GM18499 (cell line): Measurements from ENCODE around the gene GNA12.

Source experiments
- ATAC-seq: cut with Tn5 transposase; IDR thresholded peaks from one replicate; pipeline ENCODE4 v1.9.1; 2021; ENCODE audit warnings: moderate number of reproducible peaks; ENCODE audit not compliant: insufficient read depth, unreplicated experiment

Gene GNA12

DNA sequence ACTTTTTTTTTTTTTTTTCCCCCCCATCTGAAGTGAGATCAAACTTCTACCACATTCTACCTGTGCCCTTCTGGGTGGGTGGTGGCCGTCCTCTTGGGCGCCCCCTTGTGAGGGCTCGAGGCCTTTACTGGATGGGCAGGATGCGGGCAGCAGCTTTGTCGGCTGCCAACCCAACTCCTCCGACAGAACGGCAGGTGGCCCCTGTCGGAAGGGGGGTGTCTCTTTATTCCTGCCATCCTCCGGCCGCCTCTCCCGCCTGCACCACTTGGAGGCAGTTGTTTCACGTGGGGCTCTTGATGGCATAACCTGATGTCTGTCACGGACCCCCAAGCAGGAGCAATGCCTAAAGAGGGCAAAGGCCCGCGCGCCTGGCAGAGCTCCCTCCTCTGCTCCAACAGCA lies 125.1 kb downstream of the GNA12 start:
- ATAC-seq, result no peak

DNA sequence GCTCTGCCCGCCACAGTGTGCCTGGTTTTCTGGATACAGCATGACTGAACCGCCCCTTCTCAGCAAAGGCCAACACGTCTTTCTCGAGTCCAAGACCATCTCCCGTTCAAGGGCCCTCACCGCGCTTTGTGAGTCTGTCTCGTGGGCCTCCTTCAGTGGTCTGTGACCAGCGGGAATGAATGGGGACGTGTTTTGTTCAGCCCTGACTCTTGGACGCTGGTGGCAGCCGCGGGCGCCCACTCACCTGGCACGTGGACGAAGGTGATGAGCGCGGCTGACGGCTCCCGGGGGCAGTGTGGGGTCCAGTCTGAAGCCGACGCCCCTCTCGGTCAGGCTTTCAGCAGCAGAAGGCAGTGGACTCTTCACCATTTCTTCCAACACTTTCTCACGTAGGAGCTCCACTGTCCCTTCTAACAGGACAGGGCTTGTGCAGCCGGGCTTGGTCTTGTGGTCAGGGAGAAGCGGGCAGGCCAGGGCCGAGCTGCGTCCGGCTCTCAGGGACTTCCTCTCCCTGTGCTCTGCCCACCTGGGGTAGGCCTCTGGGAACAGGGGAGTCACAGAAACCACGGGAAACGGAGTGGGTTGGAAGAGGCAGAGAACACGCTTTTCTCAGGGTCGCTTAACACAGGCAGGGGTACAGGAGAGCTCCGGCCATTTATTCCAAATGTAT lies 125.7 kb downstream of the GNA12 start:
- ATAC-seq, result no peak

DNA sequence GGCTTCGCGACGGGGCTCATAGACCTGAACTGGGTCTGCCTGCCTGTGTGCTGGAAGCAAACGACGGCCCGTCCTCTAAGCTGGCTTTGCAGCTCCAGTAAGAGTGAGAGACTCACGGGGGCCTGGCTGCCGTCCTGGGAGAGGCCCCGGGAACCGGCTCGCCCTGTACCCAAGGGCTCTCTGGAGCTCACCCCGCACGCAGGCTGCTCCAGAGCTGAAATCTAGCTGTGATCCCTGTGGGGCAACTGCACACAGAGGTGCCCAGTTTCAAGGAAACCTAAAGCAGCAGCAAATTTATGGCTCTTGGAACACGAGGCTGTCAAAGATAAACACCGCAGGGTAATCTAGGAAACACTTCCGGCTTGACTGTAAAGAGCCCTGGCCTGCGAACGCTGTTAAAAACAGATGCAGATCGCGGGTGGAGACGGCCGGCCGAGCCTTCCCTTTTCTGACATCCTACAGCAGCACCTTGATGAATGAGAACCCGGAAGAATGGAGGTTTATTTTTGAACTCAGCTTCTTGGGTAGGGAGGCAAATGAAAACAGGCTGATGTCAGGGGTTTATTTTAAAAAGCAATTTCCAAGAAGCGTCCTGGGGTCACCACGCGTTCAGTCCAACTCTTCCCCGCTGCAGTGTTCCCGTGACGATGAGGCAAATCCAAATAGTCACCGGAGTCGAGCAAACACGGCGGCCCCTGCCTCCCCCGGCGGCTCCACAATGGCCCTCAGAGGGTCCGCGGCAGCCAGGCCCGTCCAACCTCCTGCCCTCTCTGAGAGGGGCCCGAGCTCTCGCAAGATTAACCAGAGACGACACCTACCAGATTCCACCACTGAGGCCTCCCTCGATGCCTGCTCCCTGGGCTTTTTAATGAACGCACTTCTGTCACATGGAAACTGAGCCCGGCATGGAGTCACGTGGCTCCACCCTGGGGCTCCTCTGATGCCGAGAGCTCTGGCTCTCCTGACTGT lies 126.5 kb downstream of the GNA12 start:
- no peak for ATAC-seq

DNA sequence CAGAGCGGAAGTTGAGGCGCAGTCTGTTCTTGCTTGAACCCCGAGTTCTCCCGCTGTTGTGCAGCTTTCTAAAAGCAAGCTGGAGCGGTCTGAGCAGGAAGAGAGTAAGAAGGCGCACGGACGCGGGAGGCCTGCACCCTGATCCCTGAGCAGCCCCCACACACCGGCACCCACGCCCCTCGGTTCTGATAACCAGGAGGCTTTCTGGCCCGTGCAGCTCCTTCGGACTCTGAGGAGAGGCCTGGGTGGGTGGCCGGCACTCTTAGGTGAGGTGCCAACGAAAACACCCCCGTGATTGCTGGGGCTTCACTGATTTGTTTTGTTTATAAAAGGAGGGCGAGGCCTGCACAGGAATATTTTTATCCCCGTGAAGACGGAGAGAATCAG lies 127.2 kb downstream of the GNA12 start:
- no peak for ATAC-seq

DNA sequence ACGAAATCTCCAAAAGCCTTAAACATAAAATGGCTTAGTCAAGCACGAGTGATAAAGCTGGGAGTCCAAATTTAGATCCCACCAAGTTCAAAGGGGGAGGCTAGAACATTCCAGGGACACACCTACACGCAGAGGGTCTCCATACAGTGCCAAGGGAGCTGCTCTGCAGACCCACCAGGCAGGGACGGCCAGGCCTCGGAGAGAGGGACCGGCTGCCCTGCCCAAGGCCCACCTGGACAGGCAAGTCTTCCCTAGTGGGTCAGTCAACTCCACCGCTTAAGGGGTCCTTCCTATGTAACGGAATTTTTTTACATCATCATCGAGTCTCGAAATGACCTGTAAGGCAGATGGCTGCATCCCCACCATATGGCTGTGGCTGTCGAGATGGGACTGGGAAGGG lies 127.6 kb downstream of the GNA12 start:
- no peak for ATAC-seq

DNA sequence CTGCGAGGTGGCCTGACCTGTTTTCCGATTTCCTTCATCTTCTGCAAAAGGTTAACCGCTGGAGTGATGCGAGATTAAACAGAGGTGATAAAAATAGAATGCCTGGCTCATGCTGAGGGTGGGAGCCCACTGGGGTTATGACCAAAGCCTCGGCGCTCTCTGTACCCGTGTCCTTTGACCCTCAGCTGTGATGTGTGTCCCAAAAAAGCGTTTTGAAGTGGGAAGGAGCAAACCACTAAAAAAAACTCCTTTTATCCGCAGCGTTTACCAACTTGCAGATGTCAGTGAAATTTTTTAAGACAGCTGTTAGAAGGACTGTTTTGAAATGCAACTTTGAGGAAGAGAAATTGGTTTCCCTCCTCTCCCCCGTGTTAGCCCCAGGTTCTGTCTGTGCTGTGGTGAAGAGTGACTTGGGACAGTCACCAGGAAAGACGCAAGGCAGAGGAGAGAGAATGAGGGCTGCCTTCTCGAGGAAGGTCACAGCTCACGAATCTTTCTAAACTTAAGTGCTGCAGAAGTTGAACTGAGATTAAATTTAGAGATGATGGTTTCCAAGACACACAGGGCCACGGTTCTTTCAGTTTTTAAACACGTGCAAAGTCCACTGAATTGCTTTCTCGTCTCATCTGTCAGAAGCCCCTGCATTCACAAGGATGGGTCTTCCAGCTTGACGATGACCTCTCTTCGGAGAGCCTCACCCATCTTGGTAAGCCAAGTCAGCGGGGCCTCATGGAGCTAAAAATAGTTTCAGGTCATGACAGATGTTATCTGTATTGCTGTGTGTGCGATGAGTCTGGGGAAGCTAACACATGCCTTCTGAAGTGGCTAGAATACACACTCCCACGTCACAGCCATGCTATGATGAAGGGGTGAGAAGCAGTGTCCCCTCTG lies 128.5 kb downstream of the GNA12 start:
- ATAC-seq, result no peak

DNA sequence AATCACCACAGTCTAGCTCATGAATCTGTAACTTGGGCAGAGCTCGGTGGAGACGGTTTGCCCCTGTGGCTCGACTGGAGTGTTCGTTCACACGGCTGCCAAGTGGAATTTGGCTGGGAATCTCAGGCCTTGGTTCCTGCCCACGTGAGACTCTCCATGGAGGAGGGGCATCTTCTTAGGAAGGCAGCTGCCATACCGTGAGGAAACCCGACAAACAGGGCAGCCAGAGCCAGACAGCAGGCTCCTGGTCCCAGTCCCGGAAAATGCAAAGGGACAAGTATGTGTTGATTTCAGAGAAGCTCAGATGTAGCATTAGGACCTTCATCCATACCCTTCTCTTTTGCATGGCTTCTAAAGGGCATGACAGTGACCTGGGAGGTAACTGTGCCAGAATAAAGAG lies 129.5 kb downstream of the GNA12 start:
- no peak for ATAC-seq

DNA sequence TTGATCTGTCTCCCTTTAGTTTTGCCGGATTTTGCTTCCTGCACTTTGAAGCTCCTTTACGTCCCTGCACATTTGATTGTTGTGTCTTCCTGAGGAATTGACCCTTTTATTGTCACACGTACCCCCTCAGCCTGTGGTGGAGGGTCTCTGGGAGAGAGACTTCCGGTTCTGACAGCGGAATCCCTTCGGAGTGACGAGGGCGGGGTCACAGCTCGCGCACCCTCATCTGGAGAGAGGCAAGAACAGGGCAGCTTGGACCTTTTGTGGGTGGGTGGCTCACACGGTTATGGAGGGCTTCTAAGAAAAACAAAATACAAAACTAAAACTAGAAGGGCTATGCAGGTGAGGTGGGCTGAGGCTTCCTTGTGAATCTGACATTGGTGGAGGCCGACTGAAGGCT lies 130.1 kb downstream of the GNA12 start:
- no peak for ATAC-seq

DNA sequence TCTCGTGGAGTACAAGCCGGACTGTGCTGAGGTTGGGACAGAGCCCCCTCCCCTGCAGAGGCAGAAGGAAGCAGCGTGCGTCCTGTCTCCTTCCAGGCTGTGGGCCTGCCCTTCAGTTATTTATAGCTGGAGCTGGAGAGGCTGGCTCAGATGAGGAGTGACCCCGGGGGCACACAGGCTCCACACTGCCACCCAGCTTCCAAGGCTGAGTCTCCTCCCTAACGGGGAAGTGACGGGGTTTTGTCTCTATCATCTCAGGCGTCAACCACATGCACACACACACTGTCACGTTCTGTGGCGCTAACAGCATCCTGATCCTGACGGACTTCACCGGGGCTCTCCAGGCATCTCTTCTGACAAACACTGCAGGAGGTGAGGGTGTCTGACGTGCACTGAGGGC lies 130.7 kb downstream of the GNA12 start:
- no peak for ATAC-seq

DNA sequence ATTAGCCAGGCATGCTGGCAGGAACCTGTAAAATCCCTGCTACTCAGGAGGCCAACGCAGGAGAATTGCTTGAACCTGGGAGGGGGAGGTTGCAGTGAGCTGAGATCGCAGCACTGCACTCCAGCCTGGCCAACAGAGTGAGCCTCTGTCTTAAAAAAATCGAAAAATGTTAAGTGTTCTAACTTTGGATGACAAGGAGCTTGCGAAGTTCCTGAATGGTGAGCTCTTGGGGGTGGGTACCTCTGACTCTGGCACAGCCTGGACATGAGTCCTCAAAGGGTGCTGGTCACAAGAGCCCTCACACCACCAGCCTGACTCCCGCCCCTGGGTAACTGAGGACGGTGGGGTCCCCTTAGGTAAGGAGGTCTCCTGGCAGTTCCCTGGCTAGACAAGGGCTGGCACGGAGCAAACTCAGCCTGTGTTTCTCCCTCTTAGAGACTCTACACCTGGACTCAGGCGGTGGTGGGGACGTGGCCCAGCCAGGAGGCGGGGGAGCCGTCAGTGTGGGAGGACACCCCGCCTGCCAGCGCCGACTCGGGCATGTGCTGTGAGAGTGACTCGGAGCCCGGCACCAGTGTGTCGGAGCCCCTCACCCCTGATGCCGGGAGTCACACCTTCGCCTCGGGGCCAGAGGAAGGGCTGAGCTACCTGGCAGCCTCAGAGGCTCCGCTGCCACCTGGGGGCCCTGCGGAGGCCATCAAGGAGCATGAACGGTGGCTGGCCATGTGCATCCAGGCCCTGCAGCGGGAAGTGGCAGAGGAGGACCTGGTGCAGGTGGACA lies 132.0 kb downstream of the GNA12 start:
- no peak for ATAC-seq

DNA sequence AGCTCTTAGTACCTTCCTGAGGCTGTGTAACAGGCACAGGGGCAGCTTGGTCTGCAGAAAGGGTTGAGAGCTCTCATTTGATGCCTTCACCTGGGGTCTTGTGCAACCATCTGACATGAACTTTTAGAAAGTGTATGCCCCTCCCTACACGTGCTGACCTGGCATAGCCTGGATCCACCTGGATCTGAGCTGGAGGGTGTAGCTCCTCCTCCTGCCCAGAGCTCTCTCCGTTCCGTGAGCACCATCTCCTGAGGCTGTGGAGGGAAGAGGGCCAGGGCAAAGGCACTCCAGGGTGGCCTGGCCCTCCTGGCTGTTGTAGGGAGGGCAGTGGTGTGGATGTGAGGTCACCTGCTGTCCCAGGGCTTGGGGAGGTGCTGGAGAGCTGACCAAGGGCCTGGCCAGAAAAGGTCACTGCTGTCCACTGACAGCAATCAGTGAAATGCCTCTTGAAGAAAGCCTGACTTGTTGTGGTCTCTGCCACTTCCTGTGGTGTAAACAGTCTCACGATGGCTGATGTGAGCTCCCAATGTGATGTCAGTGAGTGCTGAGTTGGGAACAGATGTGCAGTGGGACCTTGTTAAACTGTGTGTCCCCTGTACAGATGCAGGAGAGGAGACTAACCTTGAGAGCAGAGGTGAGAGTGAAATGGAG lies 133.1 kb downstream of the GNA12 start:
- no peak for ATAC-seq

DNA sequence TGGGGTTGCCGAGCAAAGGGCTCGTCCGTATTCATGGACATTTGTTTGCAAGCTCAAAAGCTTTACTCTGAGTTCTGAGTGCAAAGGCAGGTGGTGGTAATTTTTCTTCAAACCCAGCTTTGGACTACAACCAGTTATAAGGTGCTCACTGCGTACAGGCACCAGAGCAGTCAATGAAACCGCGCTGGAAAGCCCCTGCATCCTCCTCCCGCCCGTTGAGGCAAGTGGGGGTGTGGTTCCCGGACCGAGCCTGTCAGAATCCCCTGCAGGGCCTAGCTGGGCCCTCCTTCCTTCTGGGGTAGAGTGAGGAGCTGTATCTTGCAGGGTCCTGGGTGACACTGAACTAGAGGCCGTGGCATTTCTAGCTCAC lies 133.8 kb downstream of the GNA12 start:
- ATAC-seq, result no peak

DNA sequence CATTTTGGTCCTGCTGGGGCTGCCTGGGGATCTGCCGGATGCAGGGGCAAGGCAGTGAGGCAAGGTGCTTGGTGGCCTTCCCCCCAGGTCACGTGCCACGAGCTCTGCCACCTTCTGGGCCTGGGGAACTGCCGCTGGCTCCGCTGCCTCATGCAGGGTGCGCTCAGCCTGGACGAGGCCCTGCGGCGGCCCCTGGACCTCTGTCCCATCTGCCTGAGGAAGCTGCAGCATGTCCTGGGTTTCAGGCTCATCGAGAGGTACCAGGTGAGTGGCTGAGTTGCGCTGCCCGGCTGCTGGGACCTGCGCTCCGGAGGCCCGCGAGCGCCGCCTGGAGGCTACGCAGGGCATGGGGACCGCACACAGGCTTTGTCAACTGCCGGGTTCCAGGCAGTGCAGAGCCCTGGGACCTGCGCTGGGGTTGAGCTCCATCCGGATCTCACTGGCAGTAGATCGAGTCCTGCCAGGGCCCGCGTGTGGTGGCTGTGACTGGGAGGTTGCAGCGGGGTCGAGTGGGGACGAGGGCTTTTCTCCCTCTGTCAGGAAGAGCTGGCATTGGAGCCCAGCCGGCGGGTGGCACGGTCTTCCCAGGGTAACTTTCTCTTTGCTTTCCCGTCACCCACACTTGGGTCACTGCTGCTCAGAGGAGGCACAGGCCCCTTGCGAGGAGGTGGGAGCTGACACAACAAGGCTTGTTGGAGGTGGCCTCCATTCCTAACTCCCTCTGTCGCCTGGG lies 134.4 kb downstream of the GNA12 start:
- no peak for ATAC-seq

DNA sequence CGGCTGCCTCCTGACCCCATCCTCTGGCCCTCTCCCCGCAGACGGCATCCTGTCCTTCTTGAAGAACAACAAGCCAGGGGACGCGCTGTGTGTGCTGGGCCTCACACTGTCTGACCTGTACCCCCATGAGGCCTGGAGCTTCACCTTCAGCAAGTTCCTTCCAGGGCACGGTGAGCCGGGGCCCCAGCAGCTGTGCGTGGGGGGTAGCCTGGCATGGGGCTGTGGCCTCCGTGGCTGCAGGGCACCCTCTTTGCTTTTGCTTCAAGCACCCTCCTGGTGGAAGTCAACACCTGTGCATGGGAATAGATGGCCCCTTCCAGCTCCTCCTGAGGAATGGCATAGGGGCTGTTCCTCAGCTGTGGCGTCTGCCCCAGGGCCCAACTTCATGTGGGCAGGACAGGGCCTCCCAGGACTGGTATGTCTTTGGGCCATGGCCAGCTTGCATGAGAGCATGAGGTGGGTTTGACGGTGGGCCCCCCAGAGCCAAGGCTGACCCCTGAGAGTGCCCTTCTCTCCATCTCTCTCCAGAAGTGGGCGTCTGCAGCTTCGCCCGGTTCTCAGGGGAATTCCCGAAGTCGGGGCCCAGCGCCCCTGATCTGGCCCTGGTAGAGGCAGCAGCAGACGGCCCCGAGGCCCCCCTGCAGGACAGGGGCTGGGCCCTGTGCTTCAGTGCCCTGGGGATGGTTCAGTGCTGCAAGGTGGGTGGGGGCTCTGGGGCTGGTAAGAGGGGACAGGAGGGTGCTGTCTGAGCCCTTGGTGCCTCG lies 135.4 kb downstream of the GNA12 start:
- ATAC-seq, result no peak

DNA sequence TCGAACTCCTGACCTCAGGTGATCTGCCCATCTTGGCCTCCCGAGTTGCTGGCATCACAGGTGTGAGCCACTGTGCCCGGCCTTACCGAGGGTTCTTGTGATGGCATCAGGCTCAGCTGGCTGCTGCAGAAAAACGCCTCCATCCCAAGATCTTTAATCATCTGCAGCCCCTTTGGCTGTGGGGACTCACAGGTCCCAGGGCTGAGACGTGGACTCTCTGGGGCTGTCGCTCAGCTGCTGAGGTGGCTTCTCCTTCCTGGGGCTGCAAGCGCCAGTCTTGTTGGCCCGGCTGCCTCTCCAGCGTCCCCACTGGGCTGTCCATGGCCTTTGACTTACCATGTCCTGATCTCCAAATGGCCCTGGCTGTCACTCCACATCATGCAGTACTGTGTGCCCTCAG lies 136.1 kb downstream of the GNA12 start:
- ATAC-seq, result no peak

DNA sequence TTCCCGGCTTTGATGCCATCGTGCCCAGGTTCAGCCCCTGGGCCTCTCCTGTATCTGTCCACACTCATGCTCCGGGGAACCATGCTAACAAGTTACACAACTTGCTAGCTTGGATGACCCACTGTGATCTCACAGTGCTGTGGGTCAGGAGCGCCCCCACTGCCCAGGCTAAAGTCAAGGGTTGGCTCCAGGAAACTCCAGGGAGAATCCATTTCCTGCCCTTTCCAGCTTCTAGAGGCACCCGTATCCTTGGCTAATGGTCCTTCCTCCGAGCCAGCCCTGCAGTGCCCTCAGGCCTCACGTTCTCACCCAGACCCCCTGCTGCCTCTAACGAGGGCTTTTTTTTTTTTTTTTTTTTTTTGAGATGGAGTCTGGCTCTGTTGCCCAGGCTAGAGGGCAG lies 136.6 kb downstream of the GNA12 start:
- no peak for ATAC-seq

DNA sequence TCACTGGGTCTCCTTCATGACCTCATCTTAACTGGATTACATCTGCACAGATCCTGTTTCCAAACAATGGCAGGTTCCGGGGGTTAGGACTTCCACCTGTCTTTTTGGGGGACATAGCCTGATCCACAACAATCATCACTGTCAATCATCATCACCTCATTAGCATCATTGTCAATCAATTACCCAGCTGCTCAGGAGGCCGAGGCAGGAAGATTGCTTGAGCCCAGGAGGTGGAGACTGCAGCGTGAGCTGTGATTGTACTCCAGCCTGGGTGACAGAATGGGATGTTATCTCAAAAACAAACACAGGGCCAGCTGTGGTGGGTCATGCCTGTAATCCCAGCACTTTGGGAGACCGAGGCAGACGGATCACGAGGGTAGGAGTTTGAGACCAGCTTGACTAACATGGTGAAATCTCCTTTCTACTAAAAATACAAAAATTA lies 137.4 kb downstream of the GNA12 start:
- ATAC-seq, result no peak
